Loucy (cell line): Measurements from ENCODE around the gene PACRG.

Experiments used
- CTCF ChIP-seq: fragments of 200-600 bp; sonication (generic); conservative IDR thresholded peaks from 2 replicates; pipeline ENCODE4 v1.5.1; 2014; ENCODE audit warnings: mild to moderate bottlenecking, antibody characterized with exemption, low read length
- EZH2phosphoT487 ChIP-seq: fragments of 200-600 bp; IDR thresholded peaks from 2 replicates; pipeline ENCODE4 v1.6.1; 2018; ENCODE audit warnings: antibody characterized with exemption, mild to moderate bottlenecking, moderate library complexity, borderline replicate concordance

GRCh38 chr6:162934844-162935243 lies 207.1 kb downstream of the PACRG start:
- TF ChIP-seq EZH2phosphoT487 (no peak), CTCF (no peak)
